ENCODE data around the gene PCLO. TPM values are rescaled to one million over a fixed set of nuclear protein-coding genes. Genes with fewer than 3 reads are reported as not detected.

Gene PCLO
- total RNA-seq, 1 donor from 2014 or later: 5.3 TPM

DNA sequence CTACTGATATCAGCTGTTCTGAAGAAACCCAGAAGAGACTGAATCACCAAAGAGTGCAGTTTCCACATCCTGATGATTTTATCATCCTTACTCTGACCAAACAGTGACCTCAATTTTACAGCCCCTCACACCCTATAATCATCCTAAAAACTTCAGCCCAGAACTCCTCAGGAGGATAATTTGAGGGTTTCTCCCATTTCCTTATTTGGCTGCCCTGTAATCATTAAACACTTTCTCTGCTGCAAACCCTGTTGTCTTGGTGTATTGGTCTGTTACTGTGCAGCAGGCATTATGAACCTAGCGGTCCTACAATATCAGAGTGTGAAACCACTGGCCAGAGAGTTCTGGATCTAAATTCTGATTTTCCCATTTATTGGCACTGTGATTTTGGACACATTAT lies 141.7 kb downstream of the PCLO start:
- Mint-ChIP-seq H3K4me1 (peaks cover 12% of the 10 kb centered on the region), H3K27ac (no peak overlapping the region), H3K36me3 (no peaks in the 10 kb centered on the region), H3K27me3 (ENCODE audit: low read depth) (no peaks in the 10 kb centered on the region), H3K9me3 (peaks cover 15% of the 10 kb centered on the region), H3K4me3 (no peak overlapping the region)
- DNase-seq (ENCODE audit: low spot score in 2 of 2, unreplicated experiment in 2 of 2): no peak
- TF ChIP-seq, protein P1, sequence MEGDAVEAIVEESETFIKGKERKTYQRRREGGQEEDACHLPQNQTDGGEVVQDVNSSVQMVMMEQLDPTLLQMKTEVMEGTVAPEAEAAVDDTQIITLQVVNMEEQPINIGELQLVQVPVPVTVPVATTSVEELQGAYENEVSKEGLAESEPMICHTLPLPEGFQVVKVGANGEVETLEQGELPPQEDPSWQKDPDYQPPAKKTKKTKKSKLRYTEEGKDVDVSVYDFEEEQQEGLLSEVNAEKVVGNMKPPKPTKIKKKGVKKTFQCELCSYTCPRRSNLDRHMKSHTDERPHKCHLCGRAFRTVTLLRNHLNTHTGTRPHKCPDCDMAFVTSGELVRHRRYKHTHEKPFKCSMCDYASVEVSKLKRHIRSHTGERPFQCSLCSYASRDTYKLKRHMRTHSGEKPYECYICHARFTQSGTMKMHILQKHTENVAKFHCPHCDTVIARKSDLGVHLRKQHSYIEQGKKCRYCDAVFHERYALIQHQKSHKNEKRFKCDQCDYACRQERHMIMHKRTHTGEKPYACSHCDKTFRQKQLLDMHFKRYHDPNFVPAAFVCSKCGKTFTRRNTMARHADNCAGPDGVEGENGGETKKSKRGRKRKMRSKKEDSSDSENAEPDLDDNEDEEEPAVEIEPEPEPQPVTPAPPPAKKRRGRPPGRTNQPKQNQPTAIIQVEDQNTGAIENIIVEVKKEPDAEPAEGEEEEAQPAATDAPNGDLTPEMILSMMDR (IDR thresholded peaks at IDR 0.05; ENCODE audit: unreplicated experiment): no peak

DNA sequence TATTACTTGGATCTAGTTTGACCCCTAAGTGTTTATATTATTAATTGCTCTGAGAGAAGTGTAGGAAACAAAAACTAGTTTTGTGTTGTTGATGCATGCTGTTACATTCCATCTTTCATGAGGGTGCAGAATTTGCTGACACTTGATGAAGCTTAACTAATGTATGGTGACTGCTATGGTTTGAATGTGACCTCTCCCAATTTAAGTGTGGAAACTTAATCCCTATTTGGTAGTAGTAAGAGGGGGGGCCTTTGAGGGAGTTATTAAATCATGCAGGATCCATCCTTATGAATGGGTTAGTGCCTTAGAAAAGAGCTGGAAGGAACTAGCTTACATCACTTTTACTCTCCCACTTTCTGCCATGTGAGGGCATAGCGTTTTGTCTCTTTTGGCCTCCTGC lies 142.5 kb downstream of the PCLO start:
- Mint-ChIP-seq H3K4me1 (peaks cover 15% of the 10 kb centered on the region), H3K27ac (no peak overlapping the region), H3K27me3 (ENCODE audit: low read depth) (no peaks in the 10 kb centered on the region), H3K4me3 (no peak overlapping the region), H3K36me3 (no peaks in the 10 kb centered on the region), H3K9me3 (peaks cover 15% of the 10 kb centered on the region)
- no peak for DNase-seq (ENCODE audit: low spot score in 2 of 2, unreplicated experiment in 2 of 2)
- TF ChIP-seq, protein P1 (IDR thresholded peaks at IDR 0.05; ENCODE audit: unreplicated experiment): no peak

DNA sequence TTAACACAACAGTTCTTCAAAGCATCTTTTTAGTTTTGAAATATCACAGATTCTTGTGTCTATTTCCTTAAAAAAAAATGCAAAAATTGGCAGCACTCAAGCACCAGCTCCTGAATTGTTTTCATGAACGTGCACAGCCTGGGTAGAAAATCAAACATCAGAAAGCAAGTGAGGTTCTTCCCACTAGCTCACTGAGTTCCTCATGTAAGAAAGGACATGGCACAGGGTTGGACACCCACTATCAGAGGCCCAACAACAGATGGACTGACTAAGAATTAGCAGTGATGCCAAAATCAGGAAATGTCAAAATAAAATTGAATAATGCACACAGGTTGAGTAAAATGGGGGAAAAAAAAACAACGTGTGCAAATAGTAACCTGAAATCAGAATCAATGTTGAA lies 146.8 kb downstream of the PCLO start:
- Mint-ChIP-seq H3K4me1 (peaks cover 16% of the 10 kb centered on the region), H3K9me3 (peaks cover 6% of the 10 kb centered on the region), H3K27me3 (ENCODE audit: low read depth) (no peaks in the 10 kb centered on the region), H3K4me3 (no peak overlapping the region), H3K27ac (no peak overlapping the region), H3K36me3 (no peaks in the 10 kb centered on the region)
- no peak for DNase-seq (ENCODE audit: low spot score in 2 of 2, unreplicated experiment in 2 of 2)
- TF ChIP-seq, protein P1 (IDR thresholded peaks at IDR 0.05; ENCODE audit: unreplicated experiment): no peak

DNA sequence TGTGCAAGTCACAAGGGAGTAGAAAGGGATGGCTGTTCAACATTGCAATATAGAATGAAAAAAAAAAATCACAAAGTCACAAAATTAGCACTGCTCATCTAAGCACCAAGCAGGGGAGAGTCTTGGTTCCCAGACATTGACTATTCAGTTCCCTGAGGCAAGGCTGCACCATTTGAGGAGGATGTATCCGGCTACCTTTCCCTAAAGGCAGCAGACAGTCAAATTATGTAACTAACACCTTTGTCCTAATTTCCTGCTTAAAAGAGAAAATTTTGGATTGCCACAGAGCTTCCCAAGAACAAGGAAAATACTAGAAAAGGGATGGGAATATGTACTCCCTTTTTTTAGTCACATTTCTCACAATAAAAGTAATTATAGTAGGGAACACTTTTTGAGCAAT lies 148.1 kb downstream of the PCLO start:
- Mint-ChIP-seq H3K27ac (no peak overlapping the region), H3K9me3 (no peaks in the 10 kb centered on the region), H3K36me3 (no peaks in the 10 kb centered on the region), H3K27me3 (ENCODE audit: low read depth) (no peaks in the 10 kb centered on the region), H3K4me3 (no peak overlapping the region), H3K4me1 (peaks cover 16% of the 10 kb centered on the region)
- TF ChIP-seq, protein P1 (IDR thresholded peaks at IDR 0.05; ENCODE audit: unreplicated experiment): no peak
- no peak for DNase-seq (ENCODE audit: low spot score in 2 of 2, unreplicated experiment in 2 of 2)

DNA sequence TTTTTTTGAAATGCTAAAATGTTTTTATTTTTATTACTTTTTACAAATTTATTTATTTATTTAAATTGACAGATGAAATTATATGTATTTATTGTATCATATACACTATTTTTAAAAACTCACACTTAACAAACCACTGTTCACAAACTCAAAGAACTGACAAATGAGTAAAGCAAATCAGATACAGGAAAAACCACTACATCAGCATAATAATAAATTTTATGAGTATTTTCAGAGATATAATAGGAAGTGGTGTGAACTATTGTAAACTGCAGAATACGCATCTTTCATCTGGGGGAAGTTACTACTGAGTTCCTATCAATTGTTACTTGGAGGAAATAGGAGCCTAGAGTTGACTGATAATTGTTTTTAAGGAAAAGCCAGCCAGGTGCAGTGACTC lies 150.7 kb downstream of the PCLO start:
- Mint-ChIP-seq H3K36me3 (no peaks in the 10 kb centered on the region), H3K9me3 (no peaks in the 10 kb centered on the region), H3K27me3 (ENCODE audit: low read depth) (no peaks in the 10 kb centered on the region), H3K4me1 (peaks cover 12% of the 10 kb centered on the region), H3K4me3 (no peak overlapping the region), H3K27ac (no peak overlapping the region)
- TF ChIP-seq, protein P1 (IDR thresholded peaks at IDR 0.05; ENCODE audit: unreplicated experiment): no peak
- DNase-seq (ENCODE audit: low spot score in 2 of 2, unreplicated experiment in 2 of 2): no peak

DNA sequence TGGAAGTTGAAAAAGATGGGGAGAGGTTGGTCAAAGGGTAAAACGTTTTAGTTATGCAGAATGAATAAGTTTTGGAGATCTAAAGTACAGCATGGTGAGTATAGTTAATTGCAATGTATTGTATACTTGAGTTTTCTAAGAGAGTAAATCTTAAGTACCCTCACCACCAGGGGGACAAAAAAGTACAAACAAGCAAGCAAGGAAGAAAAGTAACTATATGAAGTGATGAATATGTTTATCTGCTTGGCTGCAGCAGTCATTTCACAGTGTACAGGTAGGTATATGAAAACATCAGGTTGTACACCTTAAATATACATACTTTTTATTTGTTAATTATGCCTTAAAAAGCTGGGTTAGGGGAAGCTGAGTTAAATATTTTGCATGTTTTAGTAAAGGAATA lies 157.3 kb downstream of the PCLO start:
- no peaks in the 10 kb centered on the region for H3K27me3 Mint-ChIP-seq (ENCODE audit: low read depth)
- TF ChIP-seq, protein P1 (IDR thresholded peaks at IDR 0.05; ENCODE audit: unreplicated experiment): peak; percentile 52
- H3K4me1 Mint-ChIP-seq: no peaks in the 10 kb centered on the region
- H3K4me3 Mint-ChIP-seq: no peak overlapping the region
- no peak for DNase-seq (ENCODE audit: low spot score in 2 of 2, unreplicated experiment in 2 of 2)
- H3K9me3 Mint-ChIP-seq: peaks cover 29% of the 10 kb centered on the region
- no peak overlapping the region for H3K27ac Mint-ChIP-seq
- peaks cover 10% of the 10 kb centered on the region for H3K36me3 Mint-ChIP-seq

Data from mesothelial cell of epicardium (in vitro differentiated cells).